NT2/D1 (cell line): ENCODE data around the gene RDH16.

Experiments used
- DNase-seq: peaks from one replicate; pipeline ENCODE4 v3.0.0-alpha.2; 2011; ENCODE audit warnings: low read depth, low spot score
- H3K27me3 ChIP-seq: 2 replicates; pipeline ENCODE4 v1.6.0; 2011; ENCODE audit warnings: mild to moderate bottlenecking; ENCODE audit not compliant: insufficient read length, insufficient read depth
- H3K36me3 ChIP-seq: 2 replicates; pipeline ENCODE4 v1.6.1; 2011; ENCODE audit warnings: mild to moderate bottlenecking, low read length, mixed read lengths; ENCODE audit not compliant: insufficient read depth, insufficient read length
- H3K4me1 ChIP-seq: 2 replicates; pipeline ENCODE4 v1.5.1; 2011; ENCODE audit not compliant: insufficient read depth, insufficient read length
- H3K4me3 ChIP-seq: 2 replicates; pipeline ENCODE4 v1.5.1; 2011; ENCODE audit warnings: low read depth; ENCODE audit not compliant: insufficient read length
- H3K9ac ChIP-seq: 2 replicates; pipeline ENCODE4 v1.6.0; 2011; ENCODE audit warnings: low read depth; ENCODE audit not compliant: insufficient read length
- H3K9me3 ChIP-seq: 2 replicates; pipeline ENCODE4 v1.5.1; 2011; ENCODE audit warnings: mild to moderate bottlenecking, low read length; ENCODE audit not compliant: insufficient read depth
- SUZ12 ChIP-seq: IDR thresholded peaks from 2 replicates; pipeline ENCODE4 v1.6.1; 2011; ENCODE audit not compliant: insufficient read length, insufficient read depth; ENCODE audit errors: extremely low read depth
- YY1 ChIP-seq: IDR thresholded peaks from 2 replicates; pipeline ENCODE4 v1.6.1; 2011; ENCODE audit not compliant: insufficient read length, insufficient read depth
- ZNF274 ChIP-seq: IDR thresholded peaks from 2 replicates; pipeline ENCODE4 v1.6.1; 2011; ENCODE audit warnings: mild to moderate bottlenecking, low read depth, low read length

Gene RDH16

DNA sequence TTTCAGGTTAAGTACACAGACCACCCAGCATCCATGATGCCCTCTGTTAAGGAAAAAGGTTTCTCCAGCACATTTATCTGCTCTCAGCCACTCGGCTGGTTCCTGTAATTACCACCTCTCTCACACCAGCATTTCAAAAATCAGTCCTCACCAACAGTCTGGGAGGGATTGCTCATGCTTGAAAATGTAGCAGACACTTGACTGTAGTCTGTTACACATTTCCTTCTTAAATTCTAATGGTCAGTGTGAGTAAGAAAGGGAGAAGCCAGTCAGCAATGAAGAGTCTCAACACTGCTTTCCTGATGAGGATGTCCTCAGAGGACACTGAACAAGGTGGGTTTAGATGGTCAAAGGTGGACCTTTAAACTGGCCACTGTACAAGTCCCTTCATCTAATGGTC, 43.0 kb upstream of the RDH16 start:
- Histone ChIP-seq H3K36me3 (peaks cover 76% of the 10 kb centered on the region), H3K9me3 (no peaks in the 10 kb centered on the region), H3K4me3 (no peak overlapping the region), H3K9ac (no peak overlapping the region), H3K27me3 (no peaks in the 10 kb centered on the region), H3K4me1 (no peaks in the 10 kb centered on the region)
- DNase-seq = no peak
- TF ChIP-seq YY1 = no peak
- no peak for TF ChIP-seq SUZ12
- TF ChIP-seq ZNF274 = no peak

DNA sequence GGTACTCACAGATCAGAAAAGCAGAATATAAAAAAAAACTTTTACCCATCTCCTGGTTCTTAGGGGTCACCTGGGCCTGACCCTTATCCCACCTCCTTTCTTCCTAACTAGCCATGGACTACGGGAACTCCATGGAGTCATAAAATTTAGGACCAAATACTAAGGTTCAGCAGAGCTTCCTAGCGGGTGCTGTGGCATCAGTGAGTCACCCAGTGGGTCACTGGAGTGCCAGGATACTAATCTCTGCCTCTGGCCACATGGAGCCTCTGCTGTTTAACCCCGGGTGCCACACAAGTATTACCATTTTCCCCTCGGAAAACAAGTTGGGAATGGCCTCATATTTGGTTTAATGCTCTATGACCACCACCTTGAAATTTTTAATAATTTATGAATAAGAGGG, 42.0 kb upstream of the RDH16 start:
- no peaks in the 10 kb centered on the region for H3K4me1 ChIP-seq
- TF ChIP-seq YY1 (no peak), SUZ12 (no peak), ZNF274 (no peak)
- DNase-seq = no peak
- H3K27me3 ChIP-seq = no peaks in the 10 kb centered on the region
- no peak overlapping the region for H3K4me3 ChIP-seq
- peaks cover 75% of the 10 kb centered on the region for H3K36me3 ChIP-seq
- no peaks in the 10 kb centered on the region for H3K9me3 ChIP-seq
- H3K9ac ChIP-seq = no peak overlapping the region

DNA sequence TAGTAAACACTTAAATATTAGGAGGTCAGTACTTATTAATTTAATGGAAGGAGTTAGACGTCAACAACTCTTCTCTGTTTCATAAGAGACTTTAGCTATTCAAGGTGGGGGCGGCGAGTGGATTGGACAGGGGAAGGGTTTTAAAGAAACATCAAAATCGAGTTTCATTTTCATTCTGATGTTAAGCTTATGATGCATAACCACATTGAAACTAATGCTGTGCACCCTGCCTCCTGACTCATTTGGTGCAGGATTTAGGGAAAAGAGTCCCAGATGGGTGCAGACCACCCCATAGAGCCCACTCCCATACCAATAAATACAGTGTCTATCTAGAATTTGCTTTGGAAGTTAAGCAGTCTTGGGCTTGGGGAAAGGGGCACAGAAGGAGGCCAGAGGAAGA, 41.6 kb upstream of the RDH16 start:
- H3K27me3 ChIP-seq = no peaks in the 10 kb centered on the region
- TF ChIP-seq SUZ12 (no peak), ZNF274 (no peak), YY1 (no peak)
- H3K36me3 ChIP-seq = peaks cover 70% of the 10 kb centered on the region
- no peak overlapping the region for H3K4me3 ChIP-seq
- no peak for DNase-seq
- H3K9ac ChIP-seq = no peak overlapping the region
- no peaks in the 10 kb centered on the region for H3K4me1 ChIP-seq
- no peaks in the 10 kb centered on the region for H3K9me3 ChIP-seq

DNA sequence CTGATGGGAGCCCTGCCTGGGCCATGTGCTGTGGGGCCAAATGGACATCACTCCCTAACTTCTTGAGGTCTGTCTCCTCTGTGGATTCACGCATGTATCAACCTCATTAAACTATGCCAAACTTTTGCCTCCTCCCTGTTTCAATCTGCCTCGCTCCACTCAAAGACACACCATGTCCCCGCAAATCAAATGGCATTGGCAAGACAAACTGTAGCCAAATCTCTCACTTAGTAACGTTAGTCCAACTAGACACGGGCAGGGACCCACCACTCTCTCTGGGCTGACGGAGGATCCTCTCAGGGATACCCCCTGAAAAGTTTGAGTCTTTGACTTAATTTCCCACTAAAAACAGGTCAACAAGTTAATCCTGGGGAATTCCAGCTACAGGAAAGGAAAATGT, 40.9 kb upstream of the RDH16 start:
- DNase-seq = no peak
- Histone ChIP-seq H3K36me3 (peaks cover 63% of the 10 kb centered on the region), H3K27me3 (no peaks in the 10 kb centered on the region), H3K9ac (no peak overlapping the region), H3K4me1 (no peaks in the 10 kb centered on the region), H3K4me3 (no peak overlapping the region), H3K9me3 (no peaks in the 10 kb centered on the region)
- TF ChIP-seq SUZ12 (no peak), ZNF274 (no peak), YY1 (no peak)

DNA sequence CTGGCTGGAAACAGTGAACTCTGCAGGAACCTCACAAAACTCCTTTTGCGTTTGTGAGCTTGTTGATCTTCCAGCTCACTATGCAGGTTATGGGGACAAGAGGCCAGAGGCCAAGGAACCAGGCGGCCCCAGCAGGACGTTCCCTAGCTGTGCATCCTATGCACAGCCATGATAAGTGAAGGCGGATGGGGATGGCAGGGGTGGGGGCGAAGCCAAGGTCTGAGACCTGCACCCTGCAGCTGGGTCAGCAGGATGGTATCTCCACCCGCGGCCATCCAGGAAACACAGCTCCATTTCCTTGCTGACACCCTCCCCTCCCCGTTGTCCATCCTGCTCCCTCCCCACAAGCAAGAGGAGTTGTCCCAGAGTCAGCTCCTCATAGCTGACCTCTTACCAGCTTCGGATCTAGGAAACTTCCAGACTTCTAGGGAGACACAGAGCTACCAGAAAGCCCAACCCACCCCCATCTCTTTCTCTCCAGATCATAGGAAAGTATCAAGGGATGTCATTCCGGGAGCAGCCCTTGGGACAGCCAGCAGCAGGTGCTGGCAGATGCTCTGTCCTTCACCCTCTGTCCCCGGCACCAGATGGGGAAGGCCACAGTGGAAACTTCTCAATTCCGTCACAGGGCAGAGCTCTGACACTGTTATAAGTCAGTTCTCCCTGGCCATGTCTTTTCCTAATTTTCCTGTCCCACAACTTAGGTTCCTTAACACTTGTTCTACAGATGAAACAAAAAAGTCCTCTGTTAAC, 39.6 kb upstream of the RDH16 start:
- no peak for TF ChIP-seq SUZ12
- TF ChIP-seq YY1 = no peak
- TF ChIP-seq ZNF274 = no peak
- no peak for DNase-seq

DNA sequence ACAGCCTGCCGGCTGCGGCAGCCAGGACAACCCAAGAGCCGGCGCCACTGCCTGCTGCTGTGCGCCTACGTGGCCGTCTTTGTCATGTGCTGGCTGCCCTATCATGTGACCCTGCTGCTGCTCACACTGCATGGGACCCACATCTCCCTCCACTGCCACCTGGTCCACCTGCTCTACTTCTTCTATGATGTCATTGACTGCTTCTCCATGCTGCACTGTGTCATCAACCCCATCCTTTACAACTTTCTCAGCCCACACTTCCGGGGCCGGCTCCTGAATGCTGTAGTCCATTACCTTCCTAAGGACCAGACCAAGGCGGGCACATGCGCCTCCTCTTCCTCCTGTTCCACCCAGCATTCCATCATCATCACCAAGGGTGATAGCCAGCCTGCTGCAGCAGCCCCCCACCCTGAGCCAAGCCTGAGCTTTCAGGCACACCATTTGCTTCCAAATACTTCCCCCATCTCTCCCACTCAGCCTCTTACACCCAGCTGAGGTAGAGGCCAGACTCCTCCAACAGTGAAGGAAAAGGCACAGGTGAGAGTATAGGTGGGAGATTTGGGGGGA, 38.6 kb upstream of the RDH16 start:
- Histone ChIP-seq H3K27me3 (no peaks in the 10 kb centered on the region), H3K4me1 (no peaks in the 10 kb centered on the region), H3K4me3 (no peak overlapping the region), H3K9ac (no peak overlapping the region), H3K9me3 (no peaks in the 10 kb centered on the region), H3K36me3 (peaks cover 40% of the 10 kb centered on the region)
- TF ChIP-seq SUZ12 (no peak), YY1 (no peak), ZNF274 (no peak)
- DNase-seq = no peak

More for the DNA sequence above, 39.6 kb upstream of the RDH16 start:
- peaks cover 50% of the 10 kb centered on the region for H3K36me3 ChIP-seq
- no peak overlapping the region for H3K4me3 ChIP-seq
- no peak overlapping the region for H3K9ac ChIP-seq
- H3K4me1 ChIP-seq = no peaks in the 10 kb centered on the region
- no peaks in the 10 kb centered on the region for H3K9me3 ChIP-seq
- H3K27me3 ChIP-seq = no peaks in the 10 kb centered on the region

DNA sequence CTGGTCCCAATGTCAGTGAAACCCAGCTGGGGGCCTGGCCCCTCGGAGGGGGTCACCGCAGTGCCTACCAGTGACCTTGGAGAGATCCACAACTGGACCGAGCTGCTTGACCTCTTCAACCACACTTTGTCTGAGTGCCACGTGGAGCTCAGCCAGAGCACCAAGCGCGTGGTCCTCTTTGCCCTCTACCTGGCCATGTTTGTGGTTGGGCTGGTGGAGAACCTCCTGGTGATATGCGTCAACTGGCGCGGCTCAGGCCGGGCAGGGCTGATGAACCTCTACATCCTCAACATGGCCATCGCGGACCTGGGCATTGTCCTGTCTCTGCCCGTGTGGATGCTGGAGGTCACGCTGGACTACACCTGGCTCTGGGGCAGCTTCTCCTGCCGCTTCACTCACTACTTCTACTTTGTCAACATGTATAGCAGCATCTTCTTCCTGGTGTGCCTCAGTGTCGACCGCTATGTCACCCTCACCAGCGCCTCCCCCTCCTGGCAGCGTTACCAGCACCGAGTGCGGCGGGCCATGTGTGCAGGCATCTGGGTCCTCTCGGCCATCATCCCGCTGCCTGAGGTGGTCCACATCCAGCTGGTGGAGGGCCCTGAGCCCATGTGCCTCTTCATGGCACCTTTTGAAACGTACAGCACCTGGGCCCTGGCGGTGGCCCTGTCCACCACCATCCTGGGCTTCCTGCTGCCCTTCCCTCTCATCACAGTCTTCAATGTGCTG, 38.0 kb upstream of the RDH16 start:
- DNase-seq = no peak
- no peak overlapping the region for H3K9ac ChIP-seq
- H3K4me1 ChIP-seq = no peaks in the 10 kb centered on the region
- no peak overlapping the region for H3K4me3 ChIP-seq
- H3K36me3 ChIP-seq = peaks cover 34% of the 10 kb centered on the region
- no peaks in the 10 kb centered on the region for H3K27me3 ChIP-seq
- no peaks in the 10 kb centered on the region for H3K9me3 ChIP-seq
- TF ChIP-seq ZNF274 = no peak
- no peak for TF ChIP-seq SUZ12
- no peak for TF ChIP-seq YY1
